ENCODE data around the gene VMAC.

The VMAC gene

DNA sequence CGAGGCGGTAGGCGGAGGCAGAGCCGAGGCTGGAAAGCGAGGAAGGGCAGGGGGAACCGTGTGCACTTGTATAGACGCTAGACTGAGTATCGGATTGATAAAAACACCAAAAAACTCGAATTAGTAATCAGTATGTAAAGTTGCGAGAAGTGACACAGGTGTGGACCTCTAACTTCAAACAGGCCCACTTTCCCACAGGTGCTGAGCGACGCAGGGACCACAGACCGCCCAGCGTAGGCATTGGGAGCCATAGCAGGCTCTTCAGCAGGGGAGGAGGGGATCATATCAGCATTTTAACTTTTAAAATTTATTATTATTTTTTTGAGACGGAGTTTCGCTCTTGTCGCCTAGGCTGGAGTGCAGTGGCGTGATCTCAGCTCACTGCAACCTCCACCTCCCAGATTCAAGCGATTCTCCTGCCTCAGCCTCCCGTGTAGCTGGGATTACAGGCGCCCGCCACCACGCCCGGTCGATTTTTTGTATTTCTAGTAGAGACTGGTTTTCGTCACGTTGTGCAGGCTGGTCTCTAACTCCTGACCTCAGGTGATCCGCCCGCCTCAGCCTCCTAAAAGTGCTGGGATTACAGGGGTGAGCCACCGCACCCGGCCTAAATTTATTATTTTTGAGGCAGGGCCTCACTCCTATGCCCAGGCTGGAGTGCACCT, 574 bp downstream of the VMAC start:
- TF ChIP-seq POLR2A (IDR thresholded peaks at IDR 0.05; ENCODE audit: low read length) (no peak), GATA1 (IDR thresholded peaks at IDR 0.05; ENCODE audit: low read depth, low read length) (no peak)
- DNase-seq = no peak

GRCh38 chr19:5907241-5907640, 2.6 kb downstream of the VMAC start:
- no peak for DNase-seq
- TF ChIP-seq POLR2A (IDR thresholded peaks at IDR 0.05; ENCODE audit: low read length) (no peak), GATA1 (IDR thresholded peaks at IDR 0.05; ENCODE audit: low read depth, low read length) (no peak)

DNA sequence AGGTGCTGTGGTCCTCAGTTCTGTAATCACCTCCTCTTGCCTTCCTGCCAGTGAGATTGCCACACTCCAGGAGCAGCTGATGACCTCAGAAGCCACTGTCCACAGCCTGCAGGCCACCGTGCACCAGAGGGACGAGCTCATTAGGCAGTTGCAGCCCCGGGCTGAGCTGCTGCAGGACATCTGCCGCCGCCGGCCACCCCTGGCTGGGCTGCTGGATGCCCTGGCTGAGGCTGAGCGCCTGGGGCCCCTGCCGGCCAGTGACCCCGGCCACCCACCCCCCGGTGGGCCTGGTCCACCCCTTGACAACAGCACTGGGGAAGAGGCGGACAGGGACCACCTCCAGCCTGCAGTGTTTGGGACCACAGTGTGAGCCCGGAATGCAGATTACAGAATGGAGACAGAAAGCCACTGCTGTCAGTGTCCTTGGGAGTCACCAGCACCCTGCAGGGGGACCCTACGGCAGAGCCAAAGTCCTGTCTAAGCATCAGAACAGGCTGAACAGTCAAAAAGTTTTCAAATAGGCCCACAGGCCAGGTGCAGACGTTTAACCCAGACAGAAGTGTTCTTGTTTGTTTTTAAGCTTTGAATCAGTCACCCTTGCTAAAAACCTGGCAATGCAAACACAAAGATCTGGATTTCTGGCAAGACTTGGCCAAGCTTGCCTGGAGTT, 4.2 kb downstream of the VMAC start:
- TF ChIP-seq POLR2A (IDR thresholded peaks at IDR 0.05; ENCODE audit: low read length) (no peak), GATA1 (IDR thresholded peaks at IDR 0.05; ENCODE audit: low read depth, low read length) (no peak)
- no peak for DNase-seq

DNA sequence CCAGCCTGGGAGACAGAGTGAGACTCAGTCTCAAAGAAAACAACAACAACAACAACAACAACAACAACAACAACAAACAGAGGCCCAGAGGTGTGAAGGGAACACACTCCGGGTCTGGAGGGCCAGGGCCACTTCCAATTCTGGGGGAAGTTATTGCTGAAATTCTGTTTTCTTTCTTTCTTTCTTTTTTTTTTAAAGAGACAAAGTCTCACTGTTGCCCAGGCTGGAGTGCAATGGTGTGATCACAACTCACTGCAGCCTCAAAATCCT, 5.9 kb downstream of the VMAC start:
- TF ChIP-seq GATA1 (IDR thresholded peaks at IDR 0.05; ENCODE audit: low read depth, low read length) = no peak
- no peak for TF ChIP-seq POLR2A (IDR thresholded peaks at IDR 0.05; ENCODE audit: low read length)
- DNase-seq = no peak

DNA sequence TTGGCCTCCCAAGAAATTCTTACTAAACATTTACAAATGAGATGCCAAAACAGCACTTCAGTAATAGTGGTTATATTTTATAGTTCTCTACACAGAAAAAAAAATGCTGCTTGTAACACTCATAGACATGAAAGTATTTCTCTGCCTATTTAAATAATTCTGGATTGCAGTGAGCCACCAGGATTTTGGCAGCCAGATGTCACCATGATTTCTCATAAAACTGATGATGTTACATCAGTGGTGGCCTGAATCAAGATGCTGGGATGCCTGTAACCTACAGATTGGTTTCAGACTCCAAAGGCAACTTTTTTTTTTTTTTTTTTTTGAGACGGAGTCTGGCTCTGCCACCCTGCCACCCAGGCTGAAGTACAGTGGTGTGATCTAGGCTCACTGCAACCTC, 6.7 kb downstream of the VMAC start:
- no peak for DNase-seq
- no peak for TF ChIP-seq GATA1 (IDR thresholded peaks at IDR 0.05; ENCODE audit: low read depth, low read length)
- no peak for TF ChIP-seq POLR2A (IDR thresholded peaks at IDR 0.05; ENCODE audit: low read length)

DNA sequence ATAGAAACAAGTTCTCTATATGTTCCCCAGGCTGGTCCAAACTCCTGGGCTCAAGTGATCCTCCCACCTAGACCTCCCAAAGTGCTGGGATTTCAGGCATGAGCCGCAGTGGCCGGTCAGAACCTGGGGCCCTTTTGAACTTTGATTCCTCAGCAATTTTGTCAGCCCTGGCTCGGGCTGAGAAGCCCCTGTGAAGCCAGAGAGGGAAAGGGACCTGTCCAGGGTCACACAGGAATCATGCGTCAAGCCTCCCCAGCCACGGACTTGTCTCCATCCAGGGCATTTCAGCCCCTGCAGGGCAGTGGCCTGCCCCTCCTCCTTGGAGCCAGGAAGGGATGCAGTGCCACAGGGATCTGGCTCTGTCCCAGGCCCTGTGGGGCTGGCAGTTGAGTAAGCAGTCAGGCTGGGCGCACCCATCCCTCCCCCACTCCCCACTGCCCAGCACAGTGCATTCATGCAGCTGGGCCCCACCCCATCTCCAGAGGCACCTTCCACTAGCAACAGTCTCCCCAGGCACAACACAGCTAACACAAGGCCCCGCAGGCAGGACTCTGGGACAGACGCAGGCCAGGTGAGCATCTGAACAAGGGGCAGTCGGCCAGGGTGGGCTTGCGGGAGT, 9.2 kb downstream of the VMAC start, which contains the start of gene CAPS:
TSS of gene CAPS (plus strand) at position 516 of the 619 bp plus-strand sequence. CDS start 153 bp downstream, outside the sequence.
- no peak for TF ChIP-seq POLR2A (IDR thresholded peaks at IDR 0.05; ENCODE audit: low read length)
- no peak for TF ChIP-seq GATA1 (IDR thresholded peaks at IDR 0.05; ENCODE audit: low read depth, low read length)
- DNase-seq = no peak

GRCh38 chr19:5914358-5914774, 9.7 kb downstream of the VMAC start:
- DNase-seq = no peak
- no peak for TF ChIP-seq POLR2A (IDR thresholded peaks at IDR 0.05; ENCODE audit: low read length)
- TF ChIP-seq GATA1 (IDR thresholded peaks at IDR 0.05; ENCODE audit: low read depth, low read length) = no peak

GRCh38 chr19:5914946-5915781, 10.5 kb downstream of the VMAC start:
- DNase-seq = no peak

GRCh38 chr19:5915782-5916165, 11.1 kb downstream of the VMAC start:
- no peak for DNase-seq
- TF ChIP-seq POLR2A (IDR thresholded peaks at IDR 0.05; ENCODE audit: low read length) (no peak), GATA1 (IDR thresholded peaks at IDR 0.05; ENCODE audit: low read depth, low read length) (no peak)

More at GRCh38 chr19:5914946-5915781, 10.5 kb downstream of the VMAC start:
- no peak for TF ChIP-seq POLR2A (IDR thresholded peaks at IDR 0.05; ENCODE audit: low read length)
- no peak for TF ChIP-seq GATA1 (IDR thresholded peaks at IDR 0.05; ENCODE audit: low read depth, low read length)

- no peak for DNase-seq
- TF ChIP-seq POLR2A (IDR thresholded peaks at IDR 0.05; ENCODE audit: low read length) (no peak), GATA1 (IDR thresholded peaks at IDR 0.05; ENCODE audit: low read depth, low read length) (no peak)
These were observed 11.6 kb downstream of the VMAC start for GRCh38 chr19:5916181-5916708.

GRCh38 chr19:5917431-5918107, 12.9 kb downstream of the VMAC start:
- DNase-seq = no peak
- TF ChIP-seq POLR2A (IDR thresholded peaks at IDR 0.05; ENCODE audit: low read length) (no peak), GATA1 (IDR thresholded peaks at IDR 0.05; ENCODE audit: low read depth, low read length) (no peak)

GRCh38 chr19:5918463-5919079, 13.9 kb downstream of the VMAC start:
- no peak for TF ChIP-seq POLR2A (IDR thresholded peaks at IDR 0.05; ENCODE audit: low read length)
- no peak for DNase-seq

Measured in erythroblast (primary cell).